Liver (tissue), 9 donors: Measurements from ENCODE around the gene KCTD2. TPM values are rescaled to one million over a fixed set of nuclear protein-coding genes. Genes with fewer than 3 reads are reported as not detected.

Experiments used
- DNase-seq: peaks from one replicate; pipeline ENCODE4 v3.0.0-alpha.2; 2017; ENCODE audit warnings: low spot score
- H3K27ac ChIP-seq, 2 donors: one replicate each; pipeline ENCODE4 v1.7.0; 2013; ENCODE audit warnings: inconsistent platforms in 2 of 2, low read length in 2 of 2, control low read depth in 1 of 2, low read depth in 1 of 2, mild to moderate bottlenecking in 1 of 2
- H3K27me3 ChIP-seq, 4 donors: one replicate each; pipeline versions ENCODE4 v1.6.1 to v1.7.0; 2013; ENCODE audit warnings: low read length in 3 of 4, inconsistent platforms in 1 of 4, mild to moderate bottlenecking in 1 of 4, moderate library complexity in 1 of 4; ENCODE audit not compliant: control insufficient read depth in 4 of 4, insufficient read depth in 4 of 4
- H3K36me3 ChIP-seq, 4 donors: one replicate each; pipeline versions ENCODE4 v1.6.1 to v1.7.0; 2013; ENCODE audit warnings: low read length in 3 of 4, mild to moderate bottlenecking in 3 of 4, low read depth in 1 of 4, moderate library complexity in 1 of 4; ENCODE audit not compliant: control insufficient read depth in 4 of 4, insufficient read depth in 3 of 4
- H3K4me1 ChIP-seq, 4 donors: one replicate each; pipeline versions ENCODE4 v1.6.1 to v1.7.0; 2013; ENCODE audit warnings: low read length in 3 of 4, mild to moderate bottlenecking in 3 of 4, moderate library complexity in 1 of 4; ENCODE audit not compliant: control insufficient read depth in 4 of 4, insufficient read depth in 4 of 4
- H3K4me3 ChIP-seq, 3 donors: one replicate each; pipeline versions ENCODE4 v1.6.1 to v1.7.0; 2013; ENCODE audit warnings: low read length in 3 of 3, control low read depth in 1 of 3, low read depth in 1 of 3, mild to moderate bottlenecking in 1 of 3
- H3K9ac ChIP-seq, 2 donors: one replicate each; pipeline ENCODE4 v1.7.0; 2013; ENCODE audit warnings: low read length in 2 of 2, mild to moderate bottlenecking in 2 of 2, moderate library complexity in 2 of 2, control low read depth in 1 of 2, low read depth in 1 of 2
- H3K9me3 ChIP-seq, 4 donors: one replicate each; pipeline versions ENCODE4 v1.6.1 to v1.7.0; 2013; ENCODE audit warnings: low read length in 3 of 4; ENCODE audit not compliant: control insufficient read depth in 4 of 4
- EGR1 ChIP-seq, 2 donors: IDR thresholded peaks; 2 replicates each; pipeline ENCODE4 v1.6.1; 2016 to 2018; ENCODE audit warnings: antibody characterized with exemption in 2 of 2, low read depth in 2 of 2
- FOXA1 ChIP-seq: IDR thresholded peaks from 2 replicates; pipeline ENCODE4 v1.6.1; 2016; ENCODE audit warnings: antibody characterized with exemption
- FOXA2 ChIP-seq: IDR thresholded peaks from 2 replicates; pipeline ENCODE4 v1.6.1; 2016; ENCODE audit warnings: antibody characterized with exemption
- GABPA ChIP-seq, 2 donors: IDR thresholded peaks in 1 of 2; conservative IDR thresholded peaks in 1 of 2; 2 replicates each; pipeline ENCODE4 v1.6.1; 2016; ENCODE audit warnings: antibody characterized with exemption in 2 of 2, mild to moderate bottlenecking in 1 of 2, moderate library complexity in 1 of 2
- HNF4A ChIP-seq, 2 donors: conservative IDR thresholded peaks; 2 replicates each; pipeline ENCODE4 v1.6.1; 2016; ENCODE audit warnings: antibody characterized with exemption in 2 of 2, mild to moderate bottlenecking in 2 of 2
- HNF4G ChIP-seq: IDR thresholded peaks from 2 replicates; pipeline ENCODE4 v1.6.1; 2016; ENCODE audit warnings: antibody characterized with exemption
- JUND ChIP-seq, 2 donors: IDR thresholded peaks; 2 replicates each; pipeline ENCODE4 v1.6.1; 2016; ENCODE audit warnings: antibody characterized with exemption in 2 of 2
- NR2F2 ChIP-seq: IDR thresholded peaks from 2 replicates; pipeline ENCODE4 v1.6.1; 2016; ENCODE audit warnings: antibody characterized with exemption
- RAD21 ChIP-seq, 2 donors: IDR thresholded peaks; 2 replicates each; pipeline ENCODE4 v1.6.1; 2016; ENCODE audit warnings: antibody characterized with exemption in 2 of 2, mild to moderate bottlenecking in 2 of 2
- RXRA ChIP-seq, 2 donors: IDR thresholded peaks; 2 replicates each; pipeline ENCODE4 v1.6.1; 2017 to 2018; ENCODE audit warnings: antibody characterized with exemption in 2 of 2, mild to moderate bottlenecking in 1 of 2
- SP1 ChIP-seq: IDR thresholded peaks from 2 replicates; pipeline ENCODE4 v1.6.1; 2018; ENCODE audit warnings: antibody characterized with exemption, mild to moderate bottlenecking
- TAF1 ChIP-seq: conservative IDR thresholded peaks from 2 replicates; pipeline ENCODE4 v1.6.1; 2016; ENCODE audit warnings: antibody characterized with exemption, mild to moderate bottlenecking
- YY1 ChIP-seq: IDR thresholded peaks from 2 replicates; pipeline ENCODE4 v1.6.1; 2016; ENCODE audit warnings: antibody characterized with exemption, mild to moderate bottlenecking
- WGBS: extraction: QIAGEN DNeasy Blood & Tissue Kit; methylation state at CpG from one replicate; pipeline ENCODE4 v1.1.7; 2013; 5-methylcytosine and 5-hydroxymethylcytosine counted together
- polyA plus RNA-seq, 2 donors: library from polyadenylated mRNA; stranded (reverse) in 1 of 2; unstranded in 1 of 2; fragments of 200-250 nt in 1 of 2; fragments of >200 nt in 1 of 2; fragmentation: Nextera tagmentation in 1 of 2; extraction: Ambion mirVana in 1 of 2; gene quantifications; one replicate each; pipeline versions ENCODE4 v1.2.1 to v1.2.3, GENCODE V29; 2013 to 2015
- total RNA-seq, 2 donors: library from RNA; depleted of rRNA; stranded (reverse); fragments of >200 nt; gene quantifications; one replicate each; pipeline ENCODE4 v1.2.3, GENCODE V29; 2014
- TF ChIP-seq, protein P1 (sequence below): IDR thresholded peaks from 2 replicates; pipeline ENCODE4 v1.6.1; 2016; ENCODE audit warnings: antibody characterized with exemption
- TF ChIP-seq, protein P2 (sequence below): IDR thresholded peaks from 2 replicates; pipeline ENCODE4 v1.6.1; 2016; ENCODE audit warnings: antibody characterized with exemption
- TF ChIP-seq, protein P3 (sequence below): IDR thresholded peaks from 2 replicates; pipeline ENCODE4 v1.6.1; 2016; ENCODE audit warnings: antibody characterized with exemption
- TF ChIP-seq, protein P4 (sequence below): fragments of 150-350 bp; IDR thresholded peaks from 2 replicates; pipeline ENCODE4 v1.5.1; 2017; ENCODE audit warnings: improper control_type of control experiment, low read depth, low read length; ENCODE audit not compliant: missing input control
- TF ChIP-seq, protein P5 (sequence below): IDR thresholded peaks from 2 replicates; pipeline ENCODE4 v1.6.1; 2016; ENCODE audit warnings: antibody characterized with exemption, mild to moderate bottlenecking
- donor health status: healthy.
- donor health status: healthy.
- donor health status: healthy.
- donor health status: healthy.
- donor health status: healthy.

KCTD2 gene
- total and polyA plus RNA-seq, 4 donors: 2.4 to 8.2 (median 6.4) TPM

DNA sequence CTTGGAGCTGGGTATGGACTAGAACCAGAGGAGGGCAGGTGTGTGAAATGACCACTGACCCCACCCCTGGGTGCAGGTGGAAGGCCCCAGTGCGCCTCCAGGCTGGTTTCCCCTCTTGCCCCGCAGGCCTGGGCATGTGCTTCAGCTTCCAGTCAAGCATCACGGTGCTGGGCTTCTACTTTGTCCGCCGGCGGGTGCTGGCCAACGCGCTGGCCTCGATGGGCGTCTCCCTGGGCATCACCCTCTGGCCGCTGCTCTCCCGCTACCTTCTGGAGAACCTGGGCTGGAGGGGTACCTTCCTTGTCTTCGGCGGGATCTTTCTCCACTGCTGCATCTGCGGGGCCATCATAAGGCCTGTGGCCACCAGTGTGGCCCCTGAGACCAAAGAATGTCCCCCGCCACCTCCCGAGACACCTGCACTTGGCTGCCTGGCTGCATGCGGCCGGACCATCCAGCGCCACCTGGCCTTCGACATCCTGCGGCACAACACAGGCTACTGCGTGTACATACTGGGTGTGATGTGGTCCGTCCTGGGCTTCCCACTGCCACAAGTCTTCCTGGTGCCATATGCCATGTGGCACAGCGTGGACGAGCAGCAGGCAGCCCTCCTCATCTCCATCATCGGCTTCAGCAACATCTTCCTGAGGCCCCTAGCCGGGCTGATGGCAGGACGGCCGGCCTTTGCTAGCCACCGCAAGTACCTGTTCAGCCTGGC lies 53.0 kb downstream of the KCTD2 start:
- no peaks in the 10 kb centered on the region for H3K9me3 ChIP-seq
- H3K36me3 ChIP-seq: peaks cover 0 to 3% (median 0%) of the 10 kb centered on the region in 4 donors
- no peak for DNase-seq
- no peak overlapping the region for H3K9ac ChIP-seq
- H3K27me3 ChIP-seq: no peaks in the 10 kb centered on the region
- H3K27ac ChIP-seq: no peak overlapping the region
- H3K4me3 ChIP-seq: no peak overlapping the region
- TF ChIP-seq, protein P1, sequence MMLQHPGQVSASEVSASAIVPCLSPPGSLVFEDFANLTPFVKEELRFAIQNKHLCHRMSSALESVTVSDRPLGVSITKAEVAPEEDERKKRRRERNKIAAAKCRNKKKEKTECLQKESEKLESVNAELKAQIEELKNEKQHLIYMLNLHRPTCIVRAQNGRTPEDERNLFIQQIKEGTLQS: no peak
- TF ChIP-seq, protein P2, sequence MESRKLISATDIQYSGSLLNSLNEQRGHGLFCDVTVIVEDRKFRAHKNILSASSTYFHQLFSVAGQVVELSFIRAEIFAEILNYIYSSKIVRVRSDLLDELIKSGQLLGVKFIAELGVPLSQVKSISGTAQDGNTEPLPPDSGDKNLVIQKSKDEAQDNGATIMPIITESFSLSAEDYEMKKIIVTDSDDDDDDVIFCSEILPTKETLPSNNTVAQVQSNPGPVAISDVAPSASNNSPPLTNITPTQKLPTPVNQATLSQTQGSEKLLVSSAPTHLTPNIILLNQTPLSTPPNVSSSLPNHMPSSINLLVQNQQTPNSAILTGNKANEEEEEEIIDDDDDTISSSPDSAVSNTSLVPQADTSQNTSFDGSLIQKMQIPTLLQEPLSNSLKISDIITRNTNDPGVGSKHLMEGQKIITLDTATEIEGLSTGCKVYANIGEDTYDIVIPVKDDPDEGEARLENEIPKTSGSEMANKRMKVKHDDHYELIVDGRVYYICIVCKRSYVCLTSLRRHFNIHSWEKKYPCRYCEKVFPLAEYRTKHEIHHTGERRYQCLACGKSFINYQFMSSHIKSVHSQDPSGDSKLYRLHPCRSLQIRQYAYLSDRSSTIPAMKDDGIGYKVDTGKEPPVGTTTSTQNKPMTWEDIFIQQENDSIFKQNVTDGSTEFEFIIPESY: no peak
- TF ChIP-seq RAD21 (IDR thresholded peaks at IDR 0.05) (no peak), FOXA2 (no peak), GABPA (IDR thresholded peaks at IDR 0.05 in 1 of 2, conservative IDR thresholded peaks at IDR 0.05 in 1 of 2) (no peak), EGR1 (IDR thresholded peaks at IDR 0.05; ENCODE audit: low read depth in 2 of 2) (no peak), NR2F2 (no peak), YY1 (no peak), SP1 (no peak), RXRA (IDR thresholded peaks at IDR 0.05) (no peak), JUND (IDR thresholded peaks at IDR 0.05) (no peak), FOXA1 (no peak), HNF4G (no peak), HNF4A (conservative IDR thresholded peaks at IDR 0.05) (no peak), TAF1 (no peak)
- TF ChIP-seq, protein P3, sequence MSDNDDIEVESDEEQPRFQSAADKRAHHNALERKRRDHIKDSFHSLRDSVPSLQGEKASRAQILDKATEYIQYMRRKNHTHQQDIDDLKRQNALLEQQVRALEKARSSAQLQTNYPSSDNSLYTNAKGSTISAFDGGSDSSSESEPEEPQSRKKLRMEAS: no peak
- TF ChIP-seq, protein P4, sequence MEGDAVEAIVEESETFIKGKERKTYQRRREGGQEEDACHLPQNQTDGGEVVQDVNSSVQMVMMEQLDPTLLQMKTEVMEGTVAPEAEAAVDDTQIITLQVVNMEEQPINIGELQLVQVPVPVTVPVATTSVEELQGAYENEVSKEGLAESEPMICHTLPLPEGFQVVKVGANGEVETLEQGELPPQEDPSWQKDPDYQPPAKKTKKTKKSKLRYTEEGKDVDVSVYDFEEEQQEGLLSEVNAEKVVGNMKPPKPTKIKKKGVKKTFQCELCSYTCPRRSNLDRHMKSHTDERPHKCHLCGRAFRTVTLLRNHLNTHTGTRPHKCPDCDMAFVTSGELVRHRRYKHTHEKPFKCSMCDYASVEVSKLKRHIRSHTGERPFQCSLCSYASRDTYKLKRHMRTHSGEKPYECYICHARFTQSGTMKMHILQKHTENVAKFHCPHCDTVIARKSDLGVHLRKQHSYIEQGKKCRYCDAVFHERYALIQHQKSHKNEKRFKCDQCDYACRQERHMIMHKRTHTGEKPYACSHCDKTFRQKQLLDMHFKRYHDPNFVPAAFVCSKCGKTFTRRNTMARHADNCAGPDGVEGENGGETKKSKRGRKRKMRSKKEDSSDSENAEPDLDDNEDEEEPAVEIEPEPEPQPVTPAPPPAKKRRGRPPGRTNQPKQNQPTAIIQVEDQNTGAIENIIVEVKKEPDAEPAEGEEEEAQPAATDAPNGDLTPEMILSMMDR: no peak
- TF ChIP-seq, protein P5, sequence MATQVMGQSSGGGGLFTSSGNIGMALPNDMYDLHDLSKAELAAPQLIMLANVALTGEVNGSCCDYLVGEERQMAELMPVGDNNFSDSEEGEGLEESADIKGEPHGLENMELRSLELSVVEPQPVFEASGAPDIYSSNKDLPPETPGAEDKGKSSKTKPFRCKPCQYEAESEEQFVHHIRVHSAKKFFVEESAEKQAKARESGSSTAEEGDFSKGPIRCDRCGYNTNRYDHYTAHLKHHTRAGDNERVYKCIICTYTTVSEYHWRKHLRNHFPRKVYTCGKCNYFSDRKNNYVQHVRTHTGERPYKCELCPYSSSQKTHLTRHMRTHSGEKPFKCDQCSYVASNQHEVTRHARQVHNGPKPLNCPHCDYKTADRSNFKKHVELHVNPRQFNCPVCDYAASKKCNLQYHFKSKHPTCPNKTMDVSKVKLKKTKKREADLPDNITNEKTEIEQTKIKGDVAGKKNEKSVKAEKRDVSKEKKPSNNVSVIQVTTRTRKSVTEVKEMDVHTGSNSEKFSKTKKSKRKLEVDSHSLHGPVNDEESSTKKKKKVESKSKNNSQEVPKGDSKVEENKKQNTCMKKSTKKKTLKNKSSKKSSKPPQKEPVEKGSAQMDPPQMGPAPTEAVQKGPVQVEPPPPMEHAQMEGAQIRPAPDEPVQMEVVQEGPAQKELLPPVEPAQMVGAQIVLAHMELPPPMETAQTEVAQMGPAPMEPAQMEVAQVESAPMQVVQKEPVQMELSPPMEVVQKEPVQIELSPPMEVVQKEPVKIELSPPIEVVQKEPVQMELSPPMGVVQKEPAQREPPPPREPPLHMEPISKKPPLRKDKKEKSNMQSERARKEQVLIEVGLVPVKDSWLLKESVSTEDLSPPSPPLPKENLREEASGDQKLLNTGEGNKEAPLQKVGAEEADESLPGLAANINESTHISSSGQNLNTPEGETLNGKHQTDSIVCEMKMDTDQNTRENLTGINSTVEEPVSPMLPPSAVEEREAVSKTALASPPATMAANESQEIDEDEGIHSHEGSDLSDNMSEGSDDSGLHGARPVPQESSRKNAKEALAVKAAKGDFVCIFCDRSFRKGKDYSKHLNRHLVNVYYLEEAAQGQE: no peak
- peaks cover 0 to 4% (median 1%) of the 10 kb centered on the region in 4 donors for H3K4me1 ChIP-seq
- WGBS: 97% methylated on average over 31 of the region's 31 CpGs
